ENCODE results near the gene SYCP2.

DNA sequence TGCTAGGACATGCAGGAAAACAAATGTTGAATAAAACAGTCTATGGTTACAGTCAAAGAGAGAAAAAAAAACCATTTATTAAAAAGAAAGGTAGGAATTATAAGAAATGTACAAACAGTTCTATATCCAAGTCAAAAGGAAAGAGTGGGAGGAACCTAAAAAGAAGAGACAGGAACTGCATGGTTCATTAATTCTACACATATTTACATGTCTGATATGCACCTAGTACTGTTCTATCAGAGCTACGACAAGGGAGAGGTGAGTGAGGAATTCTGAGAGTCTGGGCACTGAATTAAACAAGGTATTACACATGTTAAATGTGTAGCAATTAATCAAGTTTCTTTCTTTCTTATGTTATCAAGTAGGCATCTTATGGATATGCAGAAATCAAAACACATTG lies 41.9 kb downstream of the SYCP2 start:
- TF ChIP-seq, protein P1, sequence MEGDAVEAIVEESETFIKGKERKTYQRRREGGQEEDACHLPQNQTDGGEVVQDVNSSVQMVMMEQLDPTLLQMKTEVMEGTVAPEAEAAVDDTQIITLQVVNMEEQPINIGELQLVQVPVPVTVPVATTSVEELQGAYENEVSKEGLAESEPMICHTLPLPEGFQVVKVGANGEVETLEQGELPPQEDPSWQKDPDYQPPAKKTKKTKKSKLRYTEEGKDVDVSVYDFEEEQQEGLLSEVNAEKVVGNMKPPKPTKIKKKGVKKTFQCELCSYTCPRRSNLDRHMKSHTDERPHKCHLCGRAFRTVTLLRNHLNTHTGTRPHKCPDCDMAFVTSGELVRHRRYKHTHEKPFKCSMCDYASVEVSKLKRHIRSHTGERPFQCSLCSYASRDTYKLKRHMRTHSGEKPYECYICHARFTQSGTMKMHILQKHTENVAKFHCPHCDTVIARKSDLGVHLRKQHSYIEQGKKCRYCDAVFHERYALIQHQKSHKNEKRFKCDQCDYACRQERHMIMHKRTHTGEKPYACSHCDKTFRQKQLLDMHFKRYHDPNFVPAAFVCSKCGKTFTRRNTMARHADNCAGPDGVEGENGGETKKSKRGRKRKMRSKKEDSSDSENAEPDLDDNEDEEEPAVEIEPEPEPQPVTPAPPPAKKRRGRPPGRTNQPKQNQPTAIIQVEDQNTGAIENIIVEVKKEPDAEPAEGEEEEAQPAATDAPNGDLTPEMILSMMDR (IDR thresholded peaks at IDR 0.05): no peak
- TF ChIP-seq EZH2 (IDR thresholded peaks at IDR 0.05): no peak
- TF ChIP-seq EZH2phosphoT487 (IDR thresholded peaks at IDR 0.05): no peak

Data from neural progenitor cell (in vitro differentiated cells).